CD8-positive, alpha-beta memory T cell (primary cell): ENCODE data around the gene LST1. TPM values are rescaled to one million over a fixed set of nuclear protein-coding genes. Genes with fewer than 3 reads are reported as not detected.

ENCODE experiments used
- polyA plus RNA-seq: library from polyadenylated mRNA; unstranded; fragments of 300-500 nt; fragmentation: Illumina TruSeq; gene quantifications from one replicate; pipeline ENCODE4 v1.2.3, GENCODE V29; 2021
- total RNA-seq, 2 experiments: library from RNA; stranded (reverse); gene quantifications; one replicate each; pipeline ENCODE4 v1.2.3, GENCODE V29; 2021

The LST1 gene
- total and polyA plus RNA-seq, 3 experiments from 2014 or later, result 22.0 to 49.6 (median 22.4) TPM

Other genes with a start within 250 kb of the LST1 start
Only the 30 nearest of the 35 such genes appear.
- 10 to 100 TPM; 12.4 to 12.8 TPM for gene MICA, start 182.7 kb upstream of the LST1 start, total RNA-seq
- gene MICA, start 182.7 kb upstream of the LST1 start, polyA plus RNA-seq, result 8.2 TPM
- gene MICB, start 88.1 kb upstream of the LST1 start, total RNA-seq, result 10 to 100 TPM; 21.9 to 22.3 TPM
- gene MICB, start 88.1 kb upstream of the LST1 start, polyA plus RNA-seq, result 12.0 TPM
- gene MCCD1, start 57.3 kb upstream of the LST1 start, total RNA-seq, result not detected
- gene MCCD1, start 57.3 kb upstream of the LST1 start, polyA plus RNA-seq, result not detected
- 100 to 1,000 TPM; 643 to 658 TPM for gene DDX39B, start 44.3 kb upstream of the LST1 start, total RNA-seq
- gene DDX39B, start 44.3 kb upstream of the LST1 start, polyA plus RNA-seq, result 85.7 TPM
- gene ATP6V1G2, start 39.7 kb upstream of the LST1 start, total RNA-seq, result 1 to 10 TPM in 1 of 2 experiments, under 1 TPM in 1; 0.94 to 2.0 TPM
- gene ATP6V1G2, start 39.7 kb upstream of the LST1 start, polyA plus RNA-seq, result 1.4 TPM
- 10 to 100 TPM; 13.5 to 13.8 TPM for gene NFKBIL1, start 38.7 kb upstream of the LST1 start, total RNA-seq
- 6.9 TPM for gene NFKBIL1, start 38.7 kb upstream of the LST1 start, polyA plus RNA-seq
- 100 to 1,000 TPM; 839 to 854 TPM for gene LTA, start 14.0 kb upstream of the LST1 start, total RNA-seq
- gene LTA, start 14.0 kb upstream of the LST1 start, polyA plus RNA-seq, result 23.3 TPM
- 100 to 1,000 TPM; 207 to 215 TPM for gene TNF, start 10.7 kb upstream of the LST1 start, total RNA-seq
- gene TNF, start 10.7 kb upstream of the LST1 start, polyA plus RNA-seq, result 7.9 TPM
- 100 to 1,000 TPM; 196 to 206 TPM for gene LTB, start 3.9 kb upstream of the LST1 start, total RNA-seq
- gene LTB, start 3.9 kb upstream of the LST1 start, polyA plus RNA-seq, result 1,182 TPM
- 10 to 100 TPM; 22.4 to 26.3 TPM for gene NCR3, start 6.7 kb downstream of the LST1 start, total RNA-seq
- 328 TPM for gene NCR3, start 6.7 kb downstream of the LST1 start, polyA plus RNA-seq
- gene AIF1, start 29.0 kb downstream of the LST1 start, total RNA-seq, result 10 to 100 TPM; 35.6 TPM
- gene AIF1, start 29.0 kb downstream of the LST1 start, polyA plus RNA-seq, result 33.2 TPM
- 100 to 1,000 TPM; 251 to 263 TPM for gene PRRC2A, start 34.4 kb downstream of the LST1 start, total RNA-seq
- 9.3 TPM for gene PRRC2A, start 34.4 kb downstream of the LST1 start, polyA plus RNA-seq
- 100 to 1,000 TPM; 258 to 261 TPM for gene BAG6, start 66.4 kb downstream of the LST1 start, total RNA-seq
- gene BAG6, start 66.4 kb downstream of the LST1 start, polyA plus RNA-seq, result 23.1 TPM
- gene APOM, start 69.6 kb downstream of the LST1 start, total RNA-seq, result 1 to 10 TPM; 2.4 to 3.3 TPM
- 4.3 TPM for gene APOM, start 69.6 kb downstream of the LST1 start, polyA plus RNA-seq
- gene C6orf47, start 74.5 kb downstream of the LST1 start, total RNA-seq, result 10 to 100 TPM; 19.5 to 20.0 TPM
- gene C6orf47, start 74.5 kb downstream of the LST1 start, polyA plus RNA-seq, result 37.0 TPM
- gene GPANK1, start 78.7 kb downstream of the LST1 start, total RNA-seq, result 10 to 100 TPM; 46.2 to 46.4 TPM
- 19.6 TPM for gene GPANK1, start 78.7 kb downstream of the LST1 start, polyA plus RNA-seq
- 100 to 1,000 TPM; 323 to 334 TPM for gene CSNK2B, start 79.8 kb downstream of the LST1 start, total RNA-seq
- 265 TPM for gene CSNK2B, start 79.8 kb downstream of the LST1 start, polyA plus RNA-seq
- 10 to 100 TPM; 19.1 to 21.2 TPM for gene LY6G5B, start 83.7 kb downstream of the LST1 start, total RNA-seq
- gene LY6G5B, start 83.7 kb downstream of the LST1 start, polyA plus RNA-seq, result 0.64 TPM
- 1 to 10 TPM; 3.5 to 4.5 TPM for gene LY6G5C, start 94.8 kb downstream of the LST1 start, total RNA-seq
- 10.3 TPM for gene LY6G5C, start 94.8 kb downstream of the LST1 start, polyA plus RNA-seq
- gene ABHD16A, start 117.0 kb downstream of the LST1 start, total RNA-seq, result 10 to 100 TPM; 37.0 to 41.0 TPM
- 45.5 TPM for gene ABHD16A, start 117.0 kb downstream of the LST1 start, polyA plus RNA-seq
- not detected for gene LY6G6F, start 120.6 kb downstream of the LST1 start, total RNA-seq
- gene LY6G6F, start 120.6 kb downstream of the LST1 start, polyA plus RNA-seq, result not detected
- gene LY6G6D, start 129.1 kb downstream of the LST1 start, total RNA-seq, result not detected
- not detected for gene LY6G6D, start 129.1 kb downstream of the LST1 start, polyA plus RNA-seq
- gene LY6G6C, start 135.5 kb downstream of the LST1 start, total RNA-seq, result not detected
- not detected for gene LY6G6C, start 135.5 kb downstream of the LST1 start, polyA plus RNA-seq
- not detected for gene MPIG6B, start 137.1 kb downstream of the LST1 start, total RNA-seq
- 0.08 TPM for gene MPIG6B, start 137.1 kb downstream of the LST1 start, polyA plus RNA-seq
- gene DDAH2, start 143.0 kb downstream of the LST1 start, total RNA-seq, result 1 to 10 TPM; 4.1 to 4.9 TPM
- gene DDAH2, start 143.0 kb downstream of the LST1 start, polyA plus RNA-seq, result 26.3 TPM
- gene CLIC1, start 150.3 kb downstream of the LST1 start, total RNA-seq, result 100 to 1,000 TPM; 377 TPM
- 657 TPM for gene CLIC1, start 150.3 kb downstream of the LST1 start, polyA plus RNA-seq
- gene MSH5, start 153.7 kb downstream of the LST1 start, total RNA-seq, result 10 to 100 TPM; 36.4 to 39.8 TPM
- 2.0 TPM for gene MSH5, start 153.7 kb downstream of the LST1 start, polyA plus RNA-seq
- gene SAPCD1, start 176.4 kb downstream of the LST1 start, total RNA-seq, result 1 to 10 TPM; 6.1 to 7.0 TPM
- gene SAPCD1, start 176.4 kb downstream of the LST1 start, polyA plus RNA-seq, result not detected
- gene VWA7, start 191.1 kb downstream of the LST1 start, total RNA-seq, result 1 to 10 TPM; 1.4 to 1.7 TPM
- 2.5 TPM for gene VWA7, start 191.1 kb downstream of the LST1 start, polyA plus RNA-seq
- gene VARS1, start 209.5 kb downstream of the LST1 start, total RNA-seq, result 100 to 1,000 TPM; 179 to 180 TPM
- 47.5 TPM for gene VARS1, start 209.5 kb downstream of the LST1 start, polyA plus RNA-seq